NT2/D1 (cell line): ENCODE results near the gene SEC31B.

Experiments used
- DNase-seq: peaks from one replicate; pipeline ENCODE4 v3.0.0-alpha.2; 2011; ENCODE audit warnings: low read depth, low spot score
- H3K27me3 ChIP-seq: 2 replicates; pipeline ENCODE4 v1.6.0; 2011; ENCODE audit warnings: mild to moderate bottlenecking; ENCODE audit not compliant: insufficient read length, insufficient read depth
- H3K36me3 ChIP-seq: 2 replicates; pipeline ENCODE4 v1.6.1; 2011; ENCODE audit warnings: mild to moderate bottlenecking, low read length, mixed read lengths; ENCODE audit not compliant: insufficient read depth, insufficient read length
- H3K4me1 ChIP-seq: 2 replicates; pipeline ENCODE4 v1.5.1; 2011; ENCODE audit not compliant: insufficient read depth, insufficient read length
- H3K4me3 ChIP-seq: 2 replicates; pipeline ENCODE4 v1.5.1; 2011; ENCODE audit warnings: low read depth; ENCODE audit not compliant: insufficient read length
- H3K9ac ChIP-seq: 2 replicates; pipeline ENCODE4 v1.6.0; 2011; ENCODE audit warnings: low read depth; ENCODE audit not compliant: insufficient read length
- H3K9me3 ChIP-seq: 2 replicates; pipeline ENCODE4 v1.5.1; 2011; ENCODE audit warnings: mild to moderate bottlenecking, low read length; ENCODE audit not compliant: insufficient read depth
- SUZ12 ChIP-seq: IDR thresholded peaks from 2 replicates; pipeline ENCODE4 v1.6.1; 2011; ENCODE audit not compliant: insufficient read length, insufficient read depth; ENCODE audit errors: extremely low read depth
- YY1 ChIP-seq: IDR thresholded peaks from 2 replicates; pipeline ENCODE4 v1.6.1; 2011; ENCODE audit not compliant: insufficient read length, insufficient read depth
- ZNF274 ChIP-seq: IDR thresholded peaks from 2 replicates; pipeline ENCODE4 v1.6.1; 2011; ENCODE audit warnings: mild to moderate bottlenecking, low read depth, low read length

Gene SEC31B

GRCh38 chr10:100535715-100536353 lies 16.2 kb upstream of the SEC31B start, which contains the start of gene HIF1AN:
HIF1AN (plus strand) TSS chr10:100535943; CDS start chr10:100535959, 16 bp downstream.
- Histone ChIP-seq H3K9me3 (no peaks in the 10 kb centered on the region), H3K4me3 (peak within 1 kb of the TSS; percentile 71), H3K9ac (peak within 1 kb of the TSS; percentile 74), H3K27me3 (no peaks in the 10 kb centered on the region), H3K4me1 (no peaks in the 10 kb centered on the region), H3K36me3 (peaks cover 32% of the 10 kb centered on the region)
- no peak for TF ChIP-seq YY1
- DNase-seq, result peak; percentile 83

- no peak overlapping the region for H3K4me3 ChIP-seq
Observed at GRCh38 chr10:100535338-100535714, 15.7 kb upstream of the SEC31B start.

GRCh38 chr10:100534726-100535125 lies 15.1 kb upstream of the SEC31B start:
- DNase-seq, result no peak
- Histone ChIP-seq H3K4me3 (no peak overlapping the region), H3K9ac (no peak overlapping the region), H3K9me3 (no peaks in the 10 kb centered on the region), H3K4me1 (no peaks in the 10 kb centered on the region), H3K27me3 (no peaks in the 10 kb centered on the region), H3K36me3 (peaks cover 21% of the 10 kb centered on the region)
- TF ChIP-seq SUZ12 (no peak), YY1 (no peak)

More at GRCh38 chr10:100535338-100535714, 15.7 kb upstream of the SEC31B start:
- Histone ChIP-seq H3K36me3 (peaks cover 27% of the 10 kb centered on the region), H3K4me1 (no peaks in the 10 kb centered on the region), H3K9me3 (no peaks in the 10 kb centered on the region), H3K9ac (no peak overlapping the region), H3K27me3 (no peaks in the 10 kb centered on the region)
- TF ChIP-seq ZNF274 (no peak), YY1 (no peak), SUZ12 (no peak)
- DNase-seq, result no peak

GRCh38 chr10:100531761-100532160 lies 12.1 kb upstream of the SEC31B start:
- Histone ChIP-seq H3K4me1 (no peaks in the 10 kb centered on the region), H3K4me3 (no peak overlapping the region), H3K9ac (no peak overlapping the region), H3K36me3 (peaks cover 15% of the 10 kb centered on the region), H3K27me3 (no peaks in the 10 kb centered on the region), H3K9me3 (no peaks in the 10 kb centered on the region)
- DNase-seq, result no peak
- no peak for TF ChIP-seq YY1
- TF ChIP-seq SUZ12, result no peak
- no peak for TF ChIP-seq ZNF274

- no peak for TF ChIP-seq YY1
- TF ChIP-seq SUZ12, result no peak
- peak; percentile 71 for DNase-seq
- H3K4me1 ChIP-seq, result no peaks in the 10 kb centered on the region
- H3K9ac ChIP-seq, result peak within 1 kb of the TSS; percentile 90
- no peaks in the 10 kb centered on the region for H3K27me3 ChIP-seq
- no peaks in the 10 kb centered on the region for H3K9me3 ChIP-seq
- peak within 1 kb of the TSS; percentile 73 for H3K4me3 ChIP-seq
- peaks cover 34% of the 10 kb centered on the region for H3K36me3 ChIP-seq
Observed at GRCh38 chr10:100529475-100530298, 10.0 kb upstream of the SEC31B start, which contains the start of gene NDUFB8. NDUFB8 (minus strand) TSS chr10:100529871; CDS start chr10:100529851, 20 bp downstream.

GRCh38 chr10:100528921-100529474 lies 9.3 kb upstream of the SEC31B start:
- no peaks in the 10 kb centered on the region for H3K4me1 ChIP-seq
- H3K9me3 ChIP-seq, result no peaks in the 10 kb centered on the region
- H3K27me3 ChIP-seq, result no peaks in the 10 kb centered on the region
- H3K4me3 ChIP-seq, result peak overlapping the region; percentile 73
- H3K36me3 ChIP-seq, result peaks cover 41% of the 10 kb centered on the region
- H3K9ac ChIP-seq, result peak overlapping the region; percentile 90
- DNase-seq, result no peak
- TF ChIP-seq SUZ12 (no peak), YY1 (no peak), ZNF274 (no peak)

- Histone ChIP-seq H3K36me3 (peaks cover 48% of the 10 kb centered on the region), H3K27me3 (no peaks in the 10 kb centered on the region), H3K9me3 (no peaks in the 10 kb centered on the region), H3K9ac (no peak overlapping the region), H3K4me1 (no peaks in the 10 kb centered on the region), H3K4me3 (peak overlapping the region; percentile 73)
- no peak for DNase-seq
- TF ChIP-seq ZNF274 (no peak), YY1 (no peak), SUZ12 (no peak)
Observed at GRCh38 chr10:100528123-100528886, 8.6 kb upstream of the SEC31B start.
